ENCODE measurements around the gene TTC21B.
"Not testable (repeated sequence)": the region's sequence is repeated elsewhere in the genome, so short reads cannot be mapped to it uniquely, and the experiment has no call there.

Gene TTC21B

GRCh38 chr2:165876269-165876668 is 77.3 kb downstream of the TTC21B start:
- Mint-ChIP-seq H3K27ac (peak overlapping the region; percentile 16 to 78), H3K4me3 (peak overlapping the region in 1 of 2 donors; percentile 60)

GRCh38 chr2:165874445-165875039 is 79.0 kb downstream of the TTC21B start:
- no peaks in the 10 kb centered on the region for H3K9me3 Mint-ChIP-seq
- peaks cover 27% of the 10 kb centered on the region for H3K4me1 Mint-ChIP-seq
- no peak overlapping the region for H3K4me3 Mint-ChIP-seq
- peak; percentile 79 for ATAC-seq
- H3K27me3 Mint-ChIP-seq, result no peaks in the 10 kb centered on the region
- DNase-seq, result no peak
- H3K27ac Mint-ChIP-seq, result no peak overlapping the region

More at GRCh38 chr2:165876269-165876668, 77.3 kb downstream of the TTC21B start:
- H3K27me3 Mint-ChIP-seq, result no peaks in the 10 kb centered on the region
- H3K9me3 Mint-ChIP-seq, result no peaks in the 10 kb centered on the region
- H3K4me1 Mint-ChIP-seq, result peaks cover 27% of the 10 kb centered on the region
- no peak for DNase-seq
- peak; percentile 75 for ATAC-seq

- peaks cover 16% of the 10 kb centered on the region for H3K4me1 Mint-ChIP-seq
- no peaks in the 10 kb centered on the region for H3K27me3 Mint-ChIP-seq
- H3K9me3 Mint-ChIP-seq, result no peaks in the 10 kb centered on the region
- H3K27ac Mint-ChIP-seq, result no peak overlapping the region
- ATAC-seq (no peak), DNase-seq (no peak)
- no peak overlapping the region for H3K4me3 Mint-ChIP-seq
Observed at GRCh38 chr2:165872101-165872791, 81.3 kb downstream of the TTC21B start.

- ATAC-seq (no peak), DNase-seq (no peak)
- Mint-ChIP-seq H3K27ac (peak overlapping the region in 1 of 2 donors; percentile 68), H3K27me3 (no peaks in the 10 kb centered on the region), H3K9me3 (no peaks in the 10 kb centered on the region), H3K4me1 (peaks cover 4% of the 10 kb centered on the region), H3K4me3 (no peak overlapping the region)
Observed at GRCh38 chr2:165871025-165871424, 82.6 kb downstream of the TTC21B start.

GRCh38 chr2:165870346-165870745 is 83.2 kb downstream of the TTC21B start:
- no peaks in the 10 kb centered on the region for H3K9me3 Mint-ChIP-seq
- no peak overlapping the region for H3K4me3 Mint-ChIP-seq
- H3K27me3 Mint-ChIP-seq, result no peaks in the 10 kb centered on the region
- no peaks in the 10 kb centered on the region for H3K4me1 Mint-ChIP-seq
- H3K27ac Mint-ChIP-seq, result no peak overlapping the region
- DNase-seq (no peak), ATAC-seq (no peak)

GRCh38 chr2:165868211-165868610 is 85.4 kb downstream of the TTC21B start:
- no peak for ATAC-seq
- DNase-seq, result no peak
- H3K27ac Mint-ChIP-seq, result no peak overlapping the region
- H3K9me3 Mint-ChIP-seq, result no peaks in the 10 kb centered on the region
- H3K27me3 Mint-ChIP-seq, result no peaks in the 10 kb centered on the region
- H3K4me3 Mint-ChIP-seq, result no peak overlapping the region
- peaks cover 7% of the 10 kb centered on the region for H3K4me1 Mint-ChIP-seq

GRCh38 chr2:165864296-165864695 is 89.3 kb downstream of the TTC21B start:
- DNase-seq, result no peak
- no peak for ATAC-seq
- H3K4me1 Mint-ChIP-seq, result peaks cover 7% of the 10 kb centered on the region
- H3K27me3 Mint-ChIP-seq, result no peaks in the 10 kb centered on the region
- H3K9me3 Mint-ChIP-seq, result peaks cover 19 to 29% of the 10 kb centered on the region in 2 donors
- no peak overlapping the region for H3K4me3 Mint-ChIP-seq
- no peak overlapping the region for H3K27ac Mint-ChIP-seq

- H3K27ac Mint-ChIP-seq, result no peak overlapping the region
- ATAC-seq, result no peak
- peaks cover 7% of the 10 kb centered on the region for H3K4me1 Mint-ChIP-seq
- peaks cover 20 to 32% of the 10 kb centered on the region in 2 donors for H3K9me3 Mint-ChIP-seq
- H3K27me3 Mint-ChIP-seq, result no peaks in the 10 kb centered on the region
- no peak for DNase-seq
- H3K4me3 Mint-ChIP-seq, result no peak overlapping the region
Observed at GRCh38 chr2:165863810-165864261, 89.7 kb downstream of the TTC21B start.

- not testable (repeated sequence) for H3K27ac Mint-ChIP-seq, H3K4me1 Mint-ChIP-seq, ATAC-seq, H3K27me3 Mint-ChIP-seq, DNase-seq, H3K4me3 Mint-ChIP-seq
- peaks cover 24 to 32% of the 10 kb centered on the region in 2 donors for H3K9me3 Mint-ChIP-seq
Observed at GRCh38 chr2:165861083-165861482, 92.5 kb downstream of the TTC21B start.

- Mint-ChIP-seq H3K9me3 (peaks cover 24 to 38% of the 10 kb centered on the region in 2 donors), H3K27ac (peak overlapping the region in 1 of 2 donors; percentile 61)
- not testable (repeated sequence) for H3K4me3 Mint-ChIP-seq, ATAC-seq, H3K4me1 Mint-ChIP-seq, DNase-seq, H3K27me3 Mint-ChIP-seq
Observed at GRCh38 chr2:165859723-165860122, 93.9 kb downstream of the TTC21B start.

GRCh38 chr2:165857876-165858275 is 95.7 kb downstream of the TTC21B start:
- Mint-ChIP-seq H3K4me3 (no peak overlapping the region), H3K4me1 (no peaks in the 10 kb centered on the region), H3K9me3 (peaks cover 36 to 54% of the 10 kb centered on the region in 2 donors), H3K27ac (no peak overlapping the region), H3K27me3 (no peaks in the 10 kb centered on the region)
- ATAC-seq (no peak), DNase-seq (no peak)

- H3K4me3 Mint-ChIP-seq, result no peak overlapping the region
- no peaks in the 10 kb centered on the region for H3K4me1 Mint-ChIP-seq
- no peak overlapping the region for H3K27ac Mint-ChIP-seq
- ATAC-seq, result no peak
- H3K27me3 Mint-ChIP-seq, result no peaks in the 10 kb centered on the region
- no peak for DNase-seq
- peaks cover 37 to 44% of the 10 kb centered on the region in 2 donors for H3K9me3 Mint-ChIP-seq
Observed at GRCh38 chr2:165852394-165852793, 101.2 kb downstream of the TTC21B start.

- Mint-ChIP-seq H3K27me3 (no peaks in the 10 kb centered on the region), H3K4me1 (no peaks in the 10 kb centered on the region), H3K4me3 (no peak overlapping the region), H3K9me3 (peaks cover 13 to 17% of the 10 kb centered on the region in 2 donors), H3K27ac (no peak overlapping the region)
- ATAC-seq, result no peak
- DNase-seq, result no peak
Observed at GRCh38 chr2:165847001-165847400, 106.6 kb downstream of the TTC21B start.

GRCh38 chr2:165846056-165846455 is 107.5 kb downstream of the TTC21B start:
- H3K9me3 Mint-ChIP-seq, result peaks cover 10 to 11% of the 10 kb centered on the region in 2 donors
- H3K4me3 Mint-ChIP-seq, result no peak overlapping the region
- no peak overlapping the region for H3K27ac Mint-ChIP-seq
- ATAC-seq (no peak), DNase-seq (no peak)
- no peaks in the 10 kb centered on the region for H3K4me1 Mint-ChIP-seq
- no peaks in the 10 kb centered on the region for H3K27me3 Mint-ChIP-seq

GRCh38 chr2:165844216-165844615 is 109.4 kb downstream of the TTC21B start:
- no peaks in the 10 kb centered on the region for H3K27me3 Mint-ChIP-seq
- H3K4me3 Mint-ChIP-seq, result no peak overlapping the region
- H3K4me1 Mint-ChIP-seq, result no peaks in the 10 kb centered on the region
- DNase-seq (no peak), ATAC-seq (no peak)
- no peak overlapping the region for H3K27ac Mint-ChIP-seq
- H3K9me3 Mint-ChIP-seq, result no peaks in the 10 kb centered on the region

GRCh38 chr2:165843351-165843750 is 110.2 kb downstream of the TTC21B start:
- Mint-ChIP-seq H3K27ac (no peak overlapping the region), H3K4me3 (no peak overlapping the region), H3K9me3 (no peaks in the 10 kb centered on the region), H3K27me3 (no peaks in the 10 kb centered on the region), H3K4me1 (no peaks in the 10 kb centered on the region)
- ATAC-seq, result no peak
- no peak for DNase-seq
